GM21423 (cell line): ENCODE data around the gene CLTB.

ENCODE experiments used
- ATAC-seq: cut with Tn5 transposase; IDR thresholded peaks from one replicate; pipeline ENCODE4 v1.9.1; 2021; ENCODE audit warnings: mild to moderate bottlenecking, moderate library complexity; ENCODE audit not compliant: unreplicated experiment

Gene CLTB

GRCh38 chr5:176405656-176406435, 10.5 kb downstream of the CLTB start:
- no peak for ATAC-seq

- ATAC-seq, result no peak
These were observed 14.8 kb downstream of the CLTB start for GRCh38 chr5:176401281-176402205.

- no peak for ATAC-seq
These were observed 15.8 kb downstream of the CLTB start for GRCh38 chr5:176400382-176401156.

- ATAC-seq, result no peak
These were observed 18.5 kb downstream of the CLTB start for GRCh38 chr5:176397736-176398420.

- ATAC-seq, result no peak
These were observed 20.0 kb downstream of the CLTB start for GRCh38 chr5:176396330-176396729.

- ATAC-seq, result no peak
These were observed 21.3 kb downstream of the CLTB start for GRCh38 chr5:176394881-176395675.

GRCh38 chr5:176394096-176394495, 22.2 kb downstream of the CLTB start:
- ATAC-seq, result no peak

GRCh38 chr5:176392526-176392925, 23.8 kb downstream of the CLTB start:
- no peak for ATAC-seq

GRCh38 chr5:176391999-176392398, 24.3 kb downstream of the CLTB start:
- no peak for ATAC-seq

GRCh38 chr5:176391479-176391878, 24.9 kb downstream of the CLTB start:
- ATAC-seq, result no peak

GRCh38 chr5:176389135-176390123, 26.9 kb downstream of the CLTB start:
- ATAC-seq, result no peak

GRCh38 chr5:176388444-176389134, 27.8 kb downstream of the CLTB start, which contains the start of the genes HIGD2A and NOP16:
HIGD2A (plus strand) TSS chr5:176388751; CDS start chr5:176388820, 69 bp downstream.
NOP16 (minus strand) TSS chr5:176388598; CDS start chr5:176388539, 59 bp downstream.
- ATAC-seq, result peak; percentile 85

- ATAC-seq, result no peak
These were observed 28.3 kb downstream of the CLTB start for GRCh38 chr5:176388003-176388443.

GRCh38 chr5:176387384-176387925, 28.9 kb downstream of the CLTB start:
- ATAC-seq, result no peak

GRCh38 chr5:176386491-176386890, 29.8 kb downstream of the CLTB start:
- ATAC-seq, result no peak

GRCh38 chr5:176384991-176385390, 31.3 kb downstream of the CLTB start:
- ATAC-seq, result no peak

- ATAC-seq, result no peak
These were observed 31.9 kb downstream of the CLTB start for GRCh38 chr5:176384366-176384930.
